NCI-H2081 (cell line): ENCODE measurements around the gene RALA.
"Not testable (repeated sequence)": the region's sequence is repeated elsewhere in the genome, so short reads cannot be mapped to it uniquely, and the experiment has no call there.

Experiments
- DNase-seq, 2 experiments: peaks; one replicate each; lab custom pipeline; 2025; lab: John Stamatoyannopoulos, UW

Gene RALA

GRCh38 chr7:39645482-39646407 lies 22.4 kb downstream of the RALA start:
- no peak for DNase-seq

GRCh38 chr7:39647816-39648215 lies 24.4 kb downstream of the RALA start:
- DNase-seq: no peak

- DNase-seq: no peak
These were observed 27.3 kb downstream of the RALA start for GRCh38 chr7:39650676-39651075.

GRCh38 chr7:39651265-39651664 lies 27.9 kb downstream of the RALA start:
- no peak for DNase-seq

GRCh38 chr7:39656415-39656814 lies 33.0 kb downstream of the RALA start:
- DNase-seq: peak in 1 of 2 experiments; percentile 28

- DNase-seq: no peak
These were observed 36.1 kb downstream of the RALA start for GRCh38 chr7:39659356-39660013.

GRCh38 chr7:39661960-39662359 lies 38.6 kb downstream of the RALA start:
- DNase-seq: no peak

GRCh38 chr7:39663263-39663662 lies 39.9 kb downstream of the RALA start:
- DNase-seq: no peak

- no peak for DNase-seq
These were observed 40.7 kb downstream of the RALA start for GRCh38 chr7:39664057-39664456.

GRCh38 chr7:39664585-39664984 lies 41.2 kb downstream of the RALA start:
- DNase-seq: no peak

GRCh38 chr7:39666562-39666961 lies 43.2 kb downstream of the RALA start:
- no peak for DNase-seq

GRCh38 chr7:39667341-39667923 lies 44.1 kb downstream of the RALA start:
- no peak for DNase-seq

GRCh38 chr7:39668280-39668679 lies 44.9 kb downstream of the RALA start:
- not testable (repeated sequence) for DNase-seq

GRCh38 chr7:39670052-39670451 lies 46.7 kb downstream of the RALA start:
- no peak for DNase-seq

- DNase-seq: no peak
These were observed 47.6 kb downstream of the RALA start for GRCh38 chr7:39670934-39671333.

- no peak for DNase-seq
These were observed 48.8 kb downstream of the RALA start for GRCh38 chr7:39672176-39672575.

- no peak for DNase-seq
These were observed 50.5 kb downstream of the RALA start for GRCh38 chr7:39673868-39674267.

- no peak for DNase-seq
These were observed 51.0 kb downstream of the RALA start for GRCh38 chr7:39674406-39674805.

GRCh38 chr7:39676346-39676745 lies 53.0 kb downstream of the RALA start:
- DNase-seq: no peak

- no peak for DNase-seq
These were observed 55.7 kb downstream of the RALA start for GRCh38 chr7:39678930-39679709.

- not testable (repeated sequence) for DNase-seq
These were observed 56.5 kb downstream of the RALA start for GRCh38 chr7:39679874-39680273.

- DNase-seq: no peak
These were observed 58.6 kb downstream of the RALA start for GRCh38 chr7:39681887-39682441.
